GM18511 (cell line): Measurements from ENCODE around the gene TSPAN12.
"Not testable (repeated sequence)": the region's sequence is repeated elsewhere in the genome, so short reads cannot be mapped to it uniquely, and the experiment has no call there.

ENCODE experiments used
- ATAC-seq: cut with Tn5 transposase; IDR thresholded peaks from one replicate; pipeline ENCODE4 v1.9.1; 2021; ENCODE audit warnings: mild to moderate bottlenecking, moderate library complexity; ENCODE audit not compliant: unreplicated experiment

TSPAN12 gene

GRCh38 chr7:120807390-120807789, 50.6 kb downstream of the TSPAN12 start:
- ATAC-seq = no peak

GRCh38 chr7:120806669-120807068, 51.3 kb downstream of the TSPAN12 start:
- ATAC-seq = peak; percentile 84

DNA sequence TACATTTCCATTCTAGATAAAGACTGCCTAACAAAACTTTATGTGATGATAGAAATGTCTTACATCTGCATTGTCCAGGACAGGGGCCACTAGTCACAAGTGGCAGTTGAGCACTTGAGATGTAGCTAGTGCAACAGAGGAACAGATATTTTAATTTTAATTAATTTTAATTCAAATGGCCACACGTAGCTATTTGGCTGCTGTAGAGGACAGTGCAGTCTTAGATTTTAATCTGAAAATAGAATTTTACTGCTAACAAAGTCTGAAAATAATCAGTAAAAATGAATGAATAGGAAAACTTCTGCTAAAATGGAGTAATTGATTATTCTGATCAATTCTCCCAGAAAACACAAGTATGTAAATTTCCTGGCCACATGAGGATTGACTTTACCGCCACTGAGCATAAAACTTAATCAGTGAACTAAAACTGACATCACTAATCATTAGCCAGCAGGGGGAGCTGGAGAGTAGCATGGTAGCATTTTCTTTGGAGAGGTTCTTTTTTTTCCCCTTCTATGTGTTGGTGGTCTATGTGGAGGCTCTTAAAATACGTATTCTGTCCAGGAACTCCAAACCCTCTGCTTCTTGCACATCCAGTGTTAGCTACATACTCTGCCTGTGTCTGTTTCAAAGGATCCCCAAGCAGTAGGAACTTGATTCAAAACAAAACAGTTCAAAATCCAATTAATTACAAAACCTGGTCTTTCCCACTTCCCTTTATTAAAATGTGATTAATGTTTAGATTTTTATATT, 52.1 kb downstream of the TSPAN12 start:
- ATAC-seq = peak; percentile 70

- ATAC-seq = no peak
Measured at GRCh38 chr7:120802751-120803150, 55.2 kb downstream of the TSPAN12 start.

GRCh38 chr7:120799813-120800475, 58.0 kb downstream of the TSPAN12 start:
- no peak for ATAC-seq

DNA sequence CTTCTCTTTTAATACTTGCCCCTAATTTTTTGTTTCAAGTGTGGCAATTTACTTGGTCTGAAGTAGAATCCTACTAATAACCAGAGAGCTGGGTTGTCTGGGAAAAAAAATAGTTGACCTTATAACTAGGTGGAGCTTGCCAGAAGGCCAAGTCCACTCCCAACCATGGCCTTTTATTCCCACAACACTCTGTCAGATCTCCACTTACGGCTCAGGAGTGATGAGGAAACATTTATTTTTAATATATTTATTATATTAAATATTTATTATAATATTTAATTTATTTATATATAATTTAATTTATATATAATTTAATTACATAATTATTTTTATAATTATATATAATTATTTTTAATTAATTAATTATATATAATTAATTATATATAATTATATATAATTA, 58.8 kb downstream of the TSPAN12 start:
- ATAC-seq = no peak

- no peak for ATAC-seq
Measured at GRCh38 chr7:120797026-120797645, 60.8 kb downstream of the TSPAN12 start.

GRCh38 chr7:120794106-120794729, 63.7 kb downstream of the TSPAN12 start:
- ATAC-seq = no peak

DNA sequence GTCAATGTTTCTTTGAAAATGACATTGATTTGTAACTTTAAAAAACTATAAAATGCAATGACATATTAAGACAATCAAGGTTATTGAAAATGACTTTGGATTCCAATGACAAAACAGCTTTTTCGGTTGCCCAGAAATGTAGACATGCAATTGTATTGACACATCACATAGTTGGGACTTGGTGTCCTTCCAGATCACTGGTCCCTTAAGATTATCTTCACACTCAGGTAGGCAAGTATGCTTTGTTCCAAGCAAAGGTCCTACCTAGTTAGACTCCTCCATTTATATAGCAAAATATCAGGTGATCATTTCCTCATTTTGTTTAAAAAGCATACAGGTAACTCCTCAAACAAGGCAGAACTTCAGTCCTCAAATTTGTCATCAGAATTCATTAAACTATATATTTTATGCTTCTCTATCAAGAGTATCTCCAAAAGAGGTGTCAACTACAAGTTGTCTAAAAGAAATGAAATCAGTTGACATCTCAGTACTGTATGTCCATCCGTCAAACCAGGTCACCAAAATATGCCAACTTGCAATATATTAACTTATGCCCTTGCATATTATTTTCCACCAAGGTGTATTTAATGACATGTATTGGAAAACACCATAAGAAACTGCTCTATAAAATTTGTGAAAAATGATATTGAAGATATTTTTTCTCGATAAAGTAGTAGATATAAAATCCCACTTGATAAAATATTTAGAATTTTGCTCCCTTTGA, 64.6 kb downstream of the TSPAN12 start:
- ATAC-seq = no peak

DNA sequence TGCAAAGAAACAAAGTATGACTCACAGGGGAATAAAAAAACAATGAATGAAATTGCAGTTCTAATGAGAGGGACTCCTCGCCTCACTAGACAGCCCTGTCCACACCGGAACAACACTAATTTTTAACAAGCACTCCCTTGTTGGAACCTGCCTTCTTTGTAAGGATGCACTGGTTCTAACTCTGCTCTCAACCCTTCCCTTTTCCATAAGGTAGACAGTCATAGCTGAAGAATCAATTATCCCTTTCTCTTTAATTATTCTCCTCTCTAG, 65.1 kb downstream of the TSPAN12 start:
- ATAC-seq = no peak

DNA sequence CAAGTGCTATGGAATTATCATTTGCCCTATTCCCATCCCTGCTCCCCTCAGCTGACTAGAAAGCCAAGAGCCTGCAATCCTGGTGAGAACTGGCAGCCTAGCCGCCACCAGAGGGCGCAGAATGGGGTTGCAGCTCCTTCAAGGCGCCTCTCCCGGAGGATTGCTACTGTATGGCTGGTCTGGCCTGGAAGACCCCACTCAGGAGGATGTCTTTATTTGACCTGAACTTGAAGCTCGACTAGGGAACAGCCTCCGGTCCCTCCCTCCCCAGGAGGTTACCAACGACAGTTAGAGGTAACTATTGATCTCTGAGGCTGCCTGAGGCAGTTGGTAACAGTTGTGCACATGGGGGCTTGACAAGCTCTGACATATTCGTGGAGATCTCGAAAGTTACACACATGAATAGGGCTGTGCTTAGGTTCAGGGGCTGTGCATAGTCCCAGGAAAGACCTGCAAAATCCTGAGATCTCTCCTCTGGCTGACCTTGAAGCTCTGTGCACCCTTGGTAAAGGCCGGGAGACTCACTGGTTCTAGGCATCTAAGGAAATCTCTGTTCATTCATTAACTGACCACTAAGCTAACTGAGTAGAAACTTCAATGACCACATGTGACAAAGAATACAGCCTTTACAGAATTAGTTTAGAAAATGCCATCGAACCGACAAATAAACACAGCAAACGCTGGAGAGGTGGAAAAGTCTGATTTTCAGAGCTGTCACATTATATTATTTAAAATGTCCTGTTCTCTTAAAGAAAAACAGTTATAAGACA, 65.7 kb downstream of the TSPAN12 start:
- peak; percentile 94 for ATAC-seq

DNA sequence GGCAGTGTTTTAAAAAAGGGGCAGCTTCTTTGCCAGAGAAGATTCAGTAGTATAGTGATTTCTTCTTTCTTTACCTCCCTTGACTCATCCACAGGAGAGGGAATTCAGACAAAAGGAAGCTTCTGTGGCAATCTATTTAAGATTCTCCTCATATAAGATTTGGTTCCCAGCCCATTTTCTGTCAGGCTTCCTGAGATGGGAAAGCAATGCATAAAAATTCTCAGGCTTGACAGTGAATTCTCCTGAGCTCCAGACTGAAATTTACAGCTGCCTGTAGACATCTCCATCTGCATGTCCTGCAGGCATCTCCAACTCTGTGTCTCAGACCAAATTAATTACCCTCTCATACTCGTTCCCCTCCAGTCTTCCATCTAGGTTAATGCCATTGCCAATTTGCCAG, 72.8 kb downstream of the TSPAN12 start:
- no peak for ATAC-seq

DNA sequence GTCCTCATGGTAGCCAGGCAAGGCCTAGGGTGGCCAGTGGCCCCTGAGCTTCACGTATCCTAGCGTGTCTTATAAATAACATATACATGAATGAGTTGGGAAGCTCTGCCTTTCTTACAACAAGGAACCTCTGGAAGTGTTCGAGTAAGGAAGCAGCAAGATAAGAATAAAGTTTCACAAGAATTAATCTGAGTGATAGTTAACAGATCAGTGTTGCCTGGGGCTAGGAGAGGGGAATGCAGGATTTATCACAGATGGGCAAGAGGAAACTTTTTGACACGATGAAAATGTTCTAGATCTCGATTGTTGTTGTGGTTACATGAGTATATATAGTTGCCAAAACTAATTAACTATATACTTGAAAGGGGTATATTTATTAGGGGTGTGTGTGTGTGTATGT, 74.2 kb downstream of the TSPAN12 start:
- no peak for ATAC-seq

DNA sequence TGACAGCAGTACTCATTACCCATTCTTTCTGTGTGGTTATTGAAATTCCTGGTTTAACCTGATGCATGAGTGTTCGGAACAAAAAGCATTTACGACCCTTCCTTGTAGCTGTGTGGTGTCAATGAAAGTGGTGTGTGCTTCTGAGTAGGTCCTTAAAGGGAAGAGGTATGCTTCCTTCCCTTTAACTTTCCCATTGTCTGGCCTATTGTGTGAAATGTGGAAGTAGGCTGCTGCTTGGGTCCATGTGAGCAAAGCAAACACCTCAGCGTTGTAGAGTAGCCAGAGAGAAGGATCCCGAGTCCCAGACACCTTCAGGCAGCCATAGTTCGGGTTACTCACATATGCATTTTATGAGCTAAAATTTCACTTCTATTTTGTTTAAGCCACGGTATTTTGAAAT, 74.7 kb downstream of the TSPAN12 start:
- ATAC-seq = no peak

GRCh38 chr7:120781924-120782323, 76.0 kb downstream of the TSPAN12 start:
- ATAC-seq = not testable (repeated sequence)

- no peak for ATAC-seq
Measured at GRCh38 chr7:120780938-120781337, 77.0 kb downstream of the TSPAN12 start.

- not testable (repeated sequence) for ATAC-seq
Measured at GRCh38 chr7:120780451-120780850, 77.5 kb downstream of the TSPAN12 start.

GRCh38 chr7:120779078-120779477, 78.9 kb downstream of the TSPAN12 start:
- not testable (repeated sequence) for ATAC-seq

- no peak for ATAC-seq
Measured at GRCh38 chr7:120775755-120776154, 82.2 kb downstream of the TSPAN12 start.

- no peak for ATAC-seq
Measured at GRCh38 chr7:120774481-120774880, 83.5 kb downstream of the TSPAN12 start.
